ENCODE data around the gene MT1G.

Gene MT1G

DNA sequence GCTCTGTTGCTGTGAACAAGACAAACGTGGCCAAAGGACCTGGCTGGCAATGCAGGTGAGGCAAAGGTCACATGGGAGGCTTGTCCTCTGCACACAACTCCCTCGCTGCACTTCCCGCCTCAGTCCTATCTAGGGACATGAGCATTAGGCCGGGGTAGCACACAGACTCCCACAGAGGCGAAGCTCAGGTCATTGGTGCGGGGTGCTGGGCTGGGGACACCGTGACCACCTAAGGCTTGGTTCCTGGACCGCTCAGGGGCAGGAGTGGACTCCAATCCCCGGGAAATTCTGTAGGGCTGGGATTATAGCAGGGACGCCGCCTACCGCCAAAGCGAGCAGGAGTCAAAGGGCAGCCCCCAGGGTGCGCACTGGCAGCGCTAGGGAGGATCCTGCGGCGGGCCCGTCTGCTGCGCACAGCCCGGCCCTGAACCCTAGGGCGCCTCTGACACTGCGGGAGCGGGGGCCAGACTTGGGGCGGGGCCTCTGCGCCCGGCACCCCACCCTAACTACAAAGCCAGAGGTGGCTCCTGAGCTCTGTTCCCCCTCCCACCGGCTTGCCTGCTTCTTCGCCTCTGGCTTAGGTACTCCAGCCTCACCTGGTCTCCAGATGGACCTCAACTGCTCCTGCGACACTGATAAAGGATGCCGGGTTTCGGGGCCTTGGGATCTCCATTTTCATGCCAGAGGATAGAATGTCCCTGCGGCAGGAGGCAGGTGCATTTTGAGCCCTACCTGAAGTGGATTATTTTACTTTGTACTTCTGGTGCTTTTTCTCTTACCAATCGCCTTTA, 20.0 kb downstream of the MT1G start:
- TF ChIP-seq, protein P1, sequence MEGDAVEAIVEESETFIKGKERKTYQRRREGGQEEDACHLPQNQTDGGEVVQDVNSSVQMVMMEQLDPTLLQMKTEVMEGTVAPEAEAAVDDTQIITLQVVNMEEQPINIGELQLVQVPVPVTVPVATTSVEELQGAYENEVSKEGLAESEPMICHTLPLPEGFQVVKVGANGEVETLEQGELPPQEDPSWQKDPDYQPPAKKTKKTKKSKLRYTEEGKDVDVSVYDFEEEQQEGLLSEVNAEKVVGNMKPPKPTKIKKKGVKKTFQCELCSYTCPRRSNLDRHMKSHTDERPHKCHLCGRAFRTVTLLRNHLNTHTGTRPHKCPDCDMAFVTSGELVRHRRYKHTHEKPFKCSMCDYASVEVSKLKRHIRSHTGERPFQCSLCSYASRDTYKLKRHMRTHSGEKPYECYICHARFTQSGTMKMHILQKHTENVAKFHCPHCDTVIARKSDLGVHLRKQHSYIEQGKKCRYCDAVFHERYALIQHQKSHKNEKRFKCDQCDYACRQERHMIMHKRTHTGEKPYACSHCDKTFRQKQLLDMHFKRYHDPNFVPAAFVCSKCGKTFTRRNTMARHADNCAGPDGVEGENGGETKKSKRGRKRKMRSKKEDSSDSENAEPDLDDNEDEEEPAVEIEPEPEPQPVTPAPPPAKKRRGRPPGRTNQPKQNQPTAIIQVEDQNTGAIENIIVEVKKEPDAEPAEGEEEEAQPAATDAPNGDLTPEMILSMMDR (conservative IDR thresholded peaks at IDR 0.05; ENCODE audit: low read depth, low read length), result no peak
- H3K4me3 ChIP-seq (ENCODE audit: low read length), result no peak overlapping the region
- DNase-seq (ENCODE audit: low read depth), result no peak

DNA sequence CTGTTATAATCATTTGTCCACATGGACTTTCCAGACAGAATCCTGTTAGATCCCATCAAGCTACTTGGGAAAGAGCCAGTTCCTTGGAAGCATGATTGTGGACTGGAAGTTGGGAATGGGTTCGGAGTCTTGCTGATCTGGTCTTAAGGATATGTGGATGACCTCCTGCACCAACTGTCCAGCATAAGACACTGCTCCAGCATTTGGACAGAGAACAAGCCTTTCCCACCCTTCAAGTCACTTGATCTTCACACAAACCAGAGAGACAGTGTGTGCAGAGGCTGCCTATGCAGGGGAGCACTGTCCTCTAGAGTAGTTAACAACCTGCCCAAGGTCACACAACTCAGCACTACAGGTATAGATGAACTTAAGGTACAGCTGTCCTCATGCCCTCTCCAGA, 22.0 kb downstream of the MT1G start:
- no peak for DNase-seq (ENCODE audit: low read depth)
- TF ChIP-seq, protein P1 (conservative IDR thresholded peaks at IDR 0.05; ENCODE audit: low read depth, low read length), result no peak
- H3K4me3 ChIP-seq (ENCODE audit: low read length), result no peak overlapping the region

DNA sequence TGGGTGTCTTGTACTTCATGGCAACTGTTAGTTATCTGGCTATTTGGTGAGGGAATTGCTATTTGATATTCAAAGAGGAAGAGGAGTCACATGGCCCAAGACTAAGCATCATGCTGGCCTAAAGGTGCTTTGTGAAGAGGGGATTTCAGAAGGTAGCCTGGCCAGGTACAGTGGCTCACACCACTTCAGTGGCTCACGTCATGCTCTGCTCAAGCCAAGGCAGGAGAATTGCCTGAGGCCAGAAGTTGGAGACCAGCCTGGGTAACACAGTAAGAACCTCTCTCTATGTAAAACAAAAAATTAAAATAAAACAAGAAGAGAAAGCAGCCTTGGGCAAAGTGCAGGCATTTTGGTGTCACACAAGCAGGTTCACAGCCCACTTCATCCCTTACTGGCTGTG, 22.6 kb downstream of the MT1G start:
- H3K4me3 ChIP-seq (ENCODE audit: low read length), result no peak overlapping the region
- DNase-seq (ENCODE audit: low read depth), result no peak
- TF ChIP-seq, protein P1 (conservative IDR thresholded peaks at IDR 0.05; ENCODE audit: low read depth, low read length), result no peak

DNA sequence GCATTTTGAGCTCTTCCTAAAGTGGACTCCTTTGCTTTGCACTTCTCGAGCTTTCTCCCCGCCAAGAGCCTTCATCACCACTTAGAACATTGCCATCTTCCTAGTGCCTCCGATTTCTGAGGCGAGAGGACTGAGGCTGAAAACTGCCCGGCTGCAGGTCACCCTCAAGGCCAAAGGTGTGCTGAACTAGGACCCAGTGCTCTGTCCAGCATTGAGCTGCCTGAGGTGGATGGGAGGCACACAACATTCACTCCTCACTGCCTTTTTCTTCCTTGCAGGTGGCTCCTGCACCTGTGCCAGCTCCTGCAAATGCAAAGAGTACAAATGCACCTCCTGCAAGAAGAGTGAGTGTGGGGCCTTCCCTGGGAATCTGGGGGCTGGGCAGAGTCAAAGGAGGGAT, 24.0 kb downstream of the MT1G start:
- TF ChIP-seq, protein P1 (conservative IDR thresholded peaks at IDR 0.05; ENCODE audit: low read depth, low read length), result no peak
- peak overlapping the region; percentile 32 for H3K4me3 ChIP-seq (ENCODE audit: low read length)
- DNase-seq (ENCODE audit: low read depth), result no peak

DNA sequence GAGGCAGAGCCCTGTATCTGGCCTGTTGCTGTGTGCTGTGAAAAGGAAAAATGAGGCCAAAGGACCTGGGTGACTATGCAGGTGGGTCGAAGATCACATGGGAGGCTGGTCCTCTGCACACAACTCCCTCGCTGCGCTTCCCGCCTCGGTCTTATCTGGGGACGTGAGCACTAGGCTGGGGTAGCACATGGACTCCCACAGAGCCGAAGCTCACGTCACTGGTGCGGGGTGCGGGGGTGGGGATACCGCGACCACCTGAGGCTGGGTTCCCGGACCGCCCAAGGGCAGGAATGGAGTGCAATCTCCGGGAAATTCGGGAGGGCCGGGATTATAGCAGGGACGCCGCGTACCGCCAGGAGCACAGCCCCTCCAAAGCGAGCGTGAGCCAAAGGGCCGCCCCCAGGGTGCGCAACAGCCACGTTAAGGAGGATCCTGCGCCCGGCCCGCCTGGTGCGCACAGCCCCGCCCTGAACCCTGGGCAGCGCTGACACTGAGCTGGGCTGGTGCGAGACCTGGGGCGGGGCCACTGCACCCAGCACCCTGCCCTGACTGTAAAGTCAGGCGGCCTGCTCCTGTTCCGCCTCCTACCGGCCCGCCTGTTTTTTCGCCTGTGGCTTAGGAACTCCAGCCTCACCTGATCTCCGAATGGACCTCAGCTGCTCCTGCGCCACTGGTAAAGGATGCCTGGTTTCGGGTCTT, 24.6 kb downstream of the MT1G start:
- TF ChIP-seq, protein P1 (conservative IDR thresholded peaks at IDR 0.05; ENCODE audit: low read depth, low read length), result peak; percentile 55
- peak; percentile 23 for DNase-seq (ENCODE audit: low read depth)
- H3K4me3 ChIP-seq (ENCODE audit: low read length), result peak overlapping the region; percentile 32

DNA sequence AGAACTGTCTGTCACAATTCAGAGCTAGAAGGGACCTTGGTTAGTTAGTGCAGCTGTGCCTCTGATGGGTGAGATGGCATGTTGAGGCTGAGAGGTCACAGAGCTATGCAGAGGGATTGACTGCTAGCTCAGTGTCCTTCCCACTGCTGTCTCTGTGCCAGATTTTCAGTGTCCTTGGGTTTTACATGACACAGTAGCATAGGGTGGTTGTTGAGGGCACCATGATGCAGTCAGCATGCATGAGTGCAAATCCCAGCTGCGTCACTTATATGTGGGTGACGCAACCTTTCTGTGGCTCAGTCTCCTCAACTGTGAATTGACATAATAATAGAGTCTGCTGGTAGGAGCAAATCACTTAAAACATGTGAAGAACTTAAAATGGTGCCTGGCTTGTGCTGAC, 26.7 kb downstream of the MT1G start:
- TF ChIP-seq, protein P1 (conservative IDR thresholded peaks at IDR 0.05; ENCODE audit: low read depth, low read length), result no peak
- no peak overlapping the region for H3K4me3 ChIP-seq (ENCODE audit: low read length)
- DNase-seq (ENCODE audit: low read depth), result no peak

DNA sequence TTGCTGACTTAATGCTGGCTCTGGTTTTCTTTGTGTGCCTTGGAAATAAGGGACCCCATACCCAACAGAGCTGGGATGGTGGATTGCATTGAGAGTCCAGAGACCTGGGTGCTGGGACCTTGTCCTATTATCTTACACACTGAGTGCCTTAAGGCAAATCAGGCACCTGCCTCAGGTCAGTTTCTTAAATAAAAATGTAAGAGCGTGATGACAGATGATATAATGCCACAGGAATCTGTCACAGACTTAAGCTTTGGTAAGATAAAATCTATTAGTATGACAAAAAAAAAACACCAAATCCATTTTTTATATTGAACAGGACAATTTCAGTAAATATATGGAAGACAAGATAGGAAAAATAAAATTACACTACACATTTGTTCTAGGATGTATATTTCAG, 27.8 kb downstream of the MT1G start:
- no peak overlapping the region for H3K4me3 ChIP-seq (ENCODE audit: low read length)
- no peak for DNase-seq (ENCODE audit: low read depth)
- TF ChIP-seq, protein P1 (conservative IDR thresholded peaks at IDR 0.05; ENCODE audit: low read depth, low read length), result no peak

Measured in retinal pigment epithelial cell (primary cell).